ENCODE data around the gene IGSF11. TPM values are rescaled to one million over a fixed set of nuclear protein-coding genes. Genes with fewer than 3 reads are reported as not detected.

The IGSF11 gene
- polyA plus RNA-seq, 3 donors, result not detected

- WGBS (ENCODE audit: insufficient coverage), result no CpG with 5 or more reads among the region's 6 CpGs
- no peak for TF ChIP-seq CTCF (IDR thresholded peaks at IDR 0.05)
- no peaks in the 10 kb centered on the region for H3K36me3 ChIP-seq (replicated peaks in 1 of 2; ENCODE audit: control insufficient read depth in 1 of 2, insufficient read depth in 2 of 2, low read length in 2 of 2)
- H3K27ac ChIP-seq (ENCODE audit: low read depth in 1 of 2, low read length in 2 of 2), result no peak overlapping the region
- H3K4me3 ChIP-seq (replicated peaks in 1 of 3; ENCODE audit: low read depth in 2 of 3, low read length in 3 of 3), result no peak overlapping the region
- Mint-ChIP-seq H3K27me3 (ENCODE audit: low read depth in 3 of 3) (peaks cover 0 to 2% (median 2%) of the 10 kb centered on the region in 3 donors), H3K4me1 (no peaks in the 10 kb centered on the region), H3K36me3 (no peaks in the 10 kb centered on the region), H3K9me3 (peaks cover 0 to 2% (median 0%) of the 10 kb centered on the region in 7 donors), H3K27ac (no peak overlapping the region), H3K4me3 (no peak overlapping the region)
- DNase-seq, result no peak
- no peaks in the 10 kb centered on the region for H3K4me1 ChIP-seq (ENCODE audit: control insufficient read depth in 1 of 2, insufficient read depth in 2 of 2, low read length in 2 of 2)
- H2AFZ ChIP-seq (ENCODE audit: insufficient read depth, low read depth, low read length, poor library complexity, severe bottlenecking), result no peak overlapping the region
- H3K9me3 ChIP-seq (replicated peaks in 1 of 2; ENCODE audit: control insufficient read depth in 1 of 2, insufficient read depth in 1 of 2, low read length in 2 of 2), result no peaks in the 10 kb centered on the region
- no peak overlapping the region for H3K9ac ChIP-seq (ENCODE audit: insufficient read depth, low read length, poor library complexity, severe bottlenecking)
- no peaks in the 10 kb centered on the region for H4K20me1 ChIP-seq (ENCODE audit: insufficient read depth, low read length)
- intact Hi-C loops (cut with micrococcal nuclease), result no loop called here
- H3K27me3 ChIP-seq (ENCODE audit: control insufficient read depth in 2 of 2, insufficient read depth in 2 of 2, low read length in 2 of 2), result no peaks in the 10 kb centered on the region
- no peaks in the 10 kb centered on the region for H3K79me2 ChIP-seq (ENCODE audit: insufficient read depth, low read length)
- H3K4me2 ChIP-seq (replicated peaks; ENCODE audit: extremely low read depth, low read length, poor library complexity, severe bottlenecking), result no peak overlapping the region
Measured at GRCh38 chr3:118927449-118927848, 107.2 kb downstream of the IGSF11 start.

- Histone ChIP-seq H3K79me2 (ENCODE audit: insufficient read depth, low read length) (no peaks in the 10 kb centered on the region), H3K4me3 (replicated peaks in 1 of 3; ENCODE audit: low read depth in 2 of 3, low read length in 3 of 3) (no peak overlapping the region), H2AFZ (ENCODE audit: insufficient read depth, low read depth, low read length, poor library complexity, severe bottlenecking) (no peak overlapping the region), H3K36me3 (replicated peaks in 1 of 2; ENCODE audit: control insufficient read depth in 1 of 2, insufficient read depth in 2 of 2, low read length in 2 of 2) (no peaks in the 10 kb centered on the region), H4K20me1 (ENCODE audit: insufficient read depth, low read length) (no peaks in the 10 kb centered on the region), H3K27me3 (ENCODE audit: control insufficient read depth in 2 of 2, insufficient read depth in 2 of 2, low read length in 2 of 2) (no peaks in the 10 kb centered on the region), H3K27ac (ENCODE audit: low read depth in 1 of 2, low read length in 2 of 2) (no peak overlapping the region), H3K9me3 (replicated peaks in 1 of 2; ENCODE audit: control insufficient read depth in 1 of 2, insufficient read depth in 1 of 2, low read length in 2 of 2) (no peaks in the 10 kb centered on the region), H3K4me2 (replicated peaks; ENCODE audit: extremely low read depth, low read length, poor library complexity, severe bottlenecking) (no peak overlapping the region), H3K4me1 (ENCODE audit: control insufficient read depth in 1 of 2, insufficient read depth in 2 of 2, low read length in 2 of 2) (no peaks in the 10 kb centered on the region), H3K9ac (ENCODE audit: insufficient read depth, low read length, poor library complexity, severe bottlenecking) (no peak overlapping the region)
- no peak for DNase-seq
- WGBS (ENCODE audit: insufficient coverage), result 76% methylated on average over 3 of the region's 3 CpGs
- Mint-ChIP-seq H3K4me1 (no peaks in the 10 kb centered on the region), H3K27me3 (ENCODE audit: low read depth in 3 of 3) (peaks cover 0 to 2% (median 0%) of the 10 kb centered on the region in 3 donors), H3K27ac (no peak overlapping the region), H3K4me3 (no peak overlapping the region), H3K9me3 (peaks cover 0 to 3% (median 0%) of the 10 kb centered on the region in 7 donors), H3K36me3 (no peaks in the 10 kb centered on the region)
- TF ChIP-seq CTCF (IDR thresholded peaks at IDR 0.05), result no peak
- intact Hi-C loops (cut with micrococcal nuclease), result no loop called here
Measured at GRCh38 chr3:118912188-118912587, 122.5 kb downstream of the IGSF11 start.
